ENCODE measurements around the gene GCN1.
A peak's percentile ranks its signal among the peaks of the same experiment; 100 is the strongest.

DNA sequence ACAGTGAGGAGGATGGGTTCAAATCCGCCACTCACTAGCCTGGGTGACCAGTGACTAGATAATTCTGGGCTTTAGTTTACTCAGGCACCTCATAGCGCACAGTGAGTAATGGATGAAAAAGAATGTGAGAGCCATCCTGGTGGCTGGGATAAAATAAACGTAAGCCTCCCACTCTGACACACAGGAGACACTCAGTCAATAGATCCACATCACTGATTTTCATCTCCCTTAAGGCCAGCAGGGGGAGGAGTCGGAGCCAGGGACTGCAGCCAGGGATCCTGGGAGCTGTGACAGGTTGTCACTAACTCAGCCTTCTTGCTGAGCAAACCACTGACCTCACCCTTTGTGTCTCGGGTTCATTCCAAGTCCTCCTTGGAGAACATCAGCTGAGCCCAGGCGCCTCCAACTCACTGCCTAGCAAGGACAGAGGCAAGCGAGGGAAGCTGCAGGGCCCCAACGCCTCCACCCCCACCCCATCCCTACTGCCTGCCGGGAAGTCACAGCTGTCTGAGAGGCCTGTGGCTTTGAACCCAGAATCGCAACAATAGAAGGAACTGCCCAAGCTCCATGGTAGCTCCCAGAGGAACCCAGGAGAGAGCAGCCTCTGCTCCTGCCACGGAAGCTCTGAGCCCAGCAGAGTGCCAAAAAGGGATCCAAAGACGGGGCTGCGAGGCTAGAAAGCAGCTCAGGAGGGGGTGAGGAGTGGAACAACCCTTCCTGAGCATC lies 40.3 kb upstream of the GCN1 start:
- TF ChIP-seq CTCF (conservative IDR thresholded peaks at IDR 0.05; ENCODE audit: low read length): peak; percentile 48
- TF ChIP-seq EZH2phosphoT487 (IDR thresholded peaks at IDR 0.05; ENCODE audit: borderline replicate concordance, low read depth, low read length): no peak

Measured in OCI-LY7 (cell line).